ENCODE measurements around the gene ACACB.

The ACACB gene

DNA sequence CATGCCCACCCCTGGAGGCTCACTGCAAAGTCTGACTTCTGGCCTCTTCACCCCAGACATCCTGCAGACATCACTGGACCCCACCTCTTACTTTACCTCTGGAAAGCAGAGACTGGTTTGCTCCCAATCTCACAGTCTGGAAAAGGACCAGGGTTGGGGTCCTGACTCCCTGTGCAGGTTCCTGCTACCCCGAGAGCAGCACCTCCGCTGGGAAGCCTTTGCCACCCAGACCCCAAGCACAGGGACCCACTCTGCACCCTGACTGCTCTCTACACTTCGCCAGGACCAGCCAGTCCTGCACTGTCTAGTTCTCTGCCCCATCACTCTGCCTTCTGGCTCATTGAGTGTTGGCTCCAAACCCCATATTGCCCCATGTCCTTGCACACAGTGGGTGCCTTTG, 176.7 kb downstream of the ACACB start:
- no peak for DNase-seq (ENCODE audit: low read depth in 2 of 2)
- H3K4me3 ChIP-seq (replicated peaks in 1 of 2; ENCODE audit: low read depth in 2 of 2, low read length in 2 of 2): no peak overlapping the region
- TF ChIP-seq, protein P1, sequence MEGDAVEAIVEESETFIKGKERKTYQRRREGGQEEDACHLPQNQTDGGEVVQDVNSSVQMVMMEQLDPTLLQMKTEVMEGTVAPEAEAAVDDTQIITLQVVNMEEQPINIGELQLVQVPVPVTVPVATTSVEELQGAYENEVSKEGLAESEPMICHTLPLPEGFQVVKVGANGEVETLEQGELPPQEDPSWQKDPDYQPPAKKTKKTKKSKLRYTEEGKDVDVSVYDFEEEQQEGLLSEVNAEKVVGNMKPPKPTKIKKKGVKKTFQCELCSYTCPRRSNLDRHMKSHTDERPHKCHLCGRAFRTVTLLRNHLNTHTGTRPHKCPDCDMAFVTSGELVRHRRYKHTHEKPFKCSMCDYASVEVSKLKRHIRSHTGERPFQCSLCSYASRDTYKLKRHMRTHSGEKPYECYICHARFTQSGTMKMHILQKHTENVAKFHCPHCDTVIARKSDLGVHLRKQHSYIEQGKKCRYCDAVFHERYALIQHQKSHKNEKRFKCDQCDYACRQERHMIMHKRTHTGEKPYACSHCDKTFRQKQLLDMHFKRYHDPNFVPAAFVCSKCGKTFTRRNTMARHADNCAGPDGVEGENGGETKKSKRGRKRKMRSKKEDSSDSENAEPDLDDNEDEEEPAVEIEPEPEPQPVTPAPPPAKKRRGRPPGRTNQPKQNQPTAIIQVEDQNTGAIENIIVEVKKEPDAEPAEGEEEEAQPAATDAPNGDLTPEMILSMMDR (IDR thresholded peaks at IDR 0.05; ENCODE audit: low read depth, low read length): no peak

DNA sequence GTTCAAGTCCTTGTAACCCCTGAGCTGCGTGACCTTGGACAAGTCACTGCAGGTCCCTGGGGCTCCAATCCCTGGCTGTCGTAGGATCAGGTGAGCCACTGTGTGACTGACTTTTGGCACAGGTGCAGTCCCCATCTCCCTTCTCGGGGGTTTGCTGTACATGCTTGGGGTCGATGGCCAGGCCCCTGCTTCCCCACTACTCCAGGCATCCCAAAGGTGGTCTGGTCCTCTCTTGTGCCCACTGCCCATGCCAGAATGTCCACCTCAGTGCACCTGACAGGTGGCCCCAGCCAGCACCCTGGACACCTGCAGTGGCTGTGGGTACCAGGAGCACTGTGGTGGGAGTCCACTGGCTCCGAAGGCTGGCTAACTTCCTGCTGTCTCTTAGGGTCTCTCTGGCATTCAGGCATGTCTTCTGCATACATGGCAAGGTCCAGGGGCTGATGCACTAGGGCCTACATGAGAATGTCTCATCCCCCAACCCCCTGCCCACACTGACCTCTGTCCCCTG, 178.0 kb downstream of the ACACB start:
- DNase-seq (ENCODE audit: low read depth in 2 of 2): no peak
- H3K4me3 ChIP-seq (replicated peaks in 1 of 2; ENCODE audit: low read depth in 2 of 2, low read length in 2 of 2): no peak overlapping the region
- TF ChIP-seq, protein P1 (IDR thresholded peaks at IDR 0.05; ENCODE audit: low read depth, low read length): no peak

DNA sequence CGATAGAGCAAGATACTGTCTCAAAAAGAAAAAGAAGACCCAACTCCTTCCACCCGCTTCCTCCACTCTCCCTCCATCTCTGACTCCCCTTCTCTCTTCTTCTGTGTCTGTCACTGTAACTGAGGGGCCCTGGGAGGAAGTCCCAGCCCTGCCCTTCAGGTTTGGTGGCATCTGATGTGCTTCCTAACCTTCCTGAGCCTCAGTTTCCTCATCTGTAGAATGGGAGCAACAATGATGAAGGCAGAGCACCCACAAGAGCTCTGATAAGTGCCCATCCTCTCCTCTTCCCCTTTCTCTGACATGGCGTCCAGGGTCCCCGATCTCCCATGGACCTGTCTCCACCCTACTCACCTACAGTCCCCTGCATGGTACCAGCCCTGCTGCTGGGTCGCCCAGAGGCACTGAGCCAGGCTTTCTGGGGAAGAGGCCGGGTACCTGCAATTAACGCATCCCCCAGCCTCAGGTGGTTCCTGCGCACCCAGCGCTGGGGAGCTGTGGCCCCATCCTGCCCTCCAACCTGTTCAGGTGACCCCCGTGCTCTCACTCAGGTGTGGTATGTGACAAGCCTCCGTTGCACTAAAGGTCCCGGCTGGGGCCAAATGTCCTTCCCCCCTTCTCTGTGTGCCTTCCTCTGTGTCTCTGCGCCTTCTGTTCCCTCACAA, 179.5 kb downstream of the ACACB start:
- no peak overlapping the region for H3K4me3 ChIP-seq (replicated peaks in 1 of 2; ENCODE audit: low read depth in 2 of 2, low read length in 2 of 2)
- no peak for DNase-seq (ENCODE audit: low read depth in 2 of 2)
- TF ChIP-seq, protein P1 (IDR thresholded peaks at IDR 0.05; ENCODE audit: low read depth, low read length): no peak

DNA sequence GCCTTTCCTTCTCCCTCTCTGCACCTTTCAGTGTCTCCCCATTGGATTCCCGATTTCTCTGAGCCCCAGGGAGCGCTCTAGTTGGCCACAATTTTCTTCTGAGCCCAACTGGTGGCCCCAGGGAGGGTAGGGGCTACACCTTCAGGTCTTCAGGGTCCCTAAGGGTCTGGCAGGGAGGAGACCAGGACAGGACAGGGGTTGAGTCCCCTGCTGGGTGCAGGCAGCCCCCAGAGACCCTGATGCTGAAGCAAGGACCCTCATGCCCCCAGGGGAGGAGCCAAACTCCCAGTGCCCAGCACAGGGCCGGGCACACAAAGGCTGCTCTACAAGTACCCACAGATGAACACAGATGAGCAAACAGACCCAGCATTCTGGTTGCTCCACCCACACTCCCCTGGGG, 180.0 kb downstream of the ACACB start:
- no peak overlapping the region for H3K4me3 ChIP-seq (replicated peaks in 1 of 2; ENCODE audit: low read depth in 2 of 2, low read length in 2 of 2)
- TF ChIP-seq, protein P1 (IDR thresholded peaks at IDR 0.05; ENCODE audit: low read depth, low read length): no peak
- no peak for DNase-seq (ENCODE audit: low read depth in 2 of 2)

DNA sequence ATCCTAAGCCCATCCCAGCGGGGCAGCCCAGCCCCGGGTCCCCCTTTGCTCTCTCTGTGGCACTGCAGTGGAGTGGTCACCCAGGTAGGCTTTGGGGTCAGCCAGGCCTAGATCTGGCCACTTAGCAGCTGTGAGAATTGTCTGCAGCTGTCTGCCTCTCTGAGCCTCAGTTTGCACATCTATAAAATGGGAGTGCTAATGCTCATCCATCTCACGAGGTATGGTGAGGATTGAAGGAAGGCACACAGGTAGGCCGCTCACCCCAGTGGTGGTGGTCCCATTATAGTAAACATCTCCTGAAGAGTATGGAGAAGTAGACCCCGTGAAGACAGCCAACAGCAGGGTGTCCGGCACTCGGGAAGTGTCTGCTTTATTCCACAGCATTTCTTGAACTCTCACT, 183.5 kb downstream of the ACACB start:
- DNase-seq (ENCODE audit: low read depth in 2 of 2): no peak
- TF ChIP-seq, protein P1 (IDR thresholded peaks at IDR 0.05; ENCODE audit: low read depth, low read length): no peak

DNA sequence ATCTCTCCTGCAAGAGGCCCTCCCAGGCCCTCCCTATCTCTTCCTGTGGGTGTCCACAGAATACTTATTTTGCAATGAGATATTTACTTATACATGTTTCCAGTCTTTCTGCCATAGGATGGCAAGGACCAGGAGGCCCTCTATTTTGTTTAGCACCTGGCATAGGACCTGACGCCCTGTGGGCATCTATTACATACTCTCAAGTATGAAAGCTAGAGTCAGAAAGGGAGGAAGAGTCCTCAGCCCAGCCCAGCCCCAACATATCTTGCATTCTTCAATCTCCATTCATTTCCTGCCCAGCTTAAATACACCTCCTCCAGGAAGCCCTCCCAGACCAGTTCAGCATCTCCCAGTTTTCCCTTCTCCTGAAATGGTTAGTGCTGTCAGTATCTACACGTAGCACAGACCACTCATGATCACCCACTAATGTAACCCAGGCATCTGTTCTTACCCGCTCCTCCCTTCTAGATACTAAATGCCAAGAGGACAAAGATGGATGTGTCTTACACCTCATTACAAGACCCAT, 185.3 kb downstream of the ACACB start:
- TF ChIP-seq, protein P1 (IDR thresholded peaks at IDR 0.05; ENCODE audit: low read depth, low read length): no peak
- DNase-seq (ENCODE audit: low read depth in 2 of 2): no peak

More for the DNA sequence above, 183.5 kb downstream of the ACACB start:
- no peak overlapping the region for H3K4me3 ChIP-seq (replicated peaks in 1 of 2; ENCODE audit: low read depth in 2 of 2, low read length in 2 of 2)

More for the DNA sequence above, 185.3 kb downstream of the ACACB start:
- H3K4me3 ChIP-seq (replicated peaks in 1 of 2; ENCODE audit: low read depth in 2 of 2, low read length in 2 of 2): no peak overlapping the region

Measured in cardiac fibroblast (primary cell).